Renal cortex interstitium (tissue), 11 donors: ENCODE results near the gene RHBDF2. TPM values are rescaled to one million over a fixed set of nuclear protein-coding genes. Genes with fewer than 3 reads are reported as not detected.

Experiments used
- DNase-seq, 11 donors: peaks; one replicate each; pipeline ENCODE4 v3.0.0-alpha.2; 2013; ENCODE audit warnings: low read depth in 9 of 11, low spot score in 4 of 11; ENCODE audit errors: extremely low read depth in 1 of 11
- polyA plus RNA-seq, 3 donors: library from polyadenylated mRNA; unstranded; fragments of 120-200 nt; gene quantifications; one replicate each; pipeline ENCODE4 v1.2.1, GENCODE V29; 2013; ENCODE audit not compliant: insufficient read length in 3 of 3

Gene RHBDF2
- polyA plus RNA-seq, 3 donors: 5.0 to 11.0 (median 8.5) TPM

DNA sequence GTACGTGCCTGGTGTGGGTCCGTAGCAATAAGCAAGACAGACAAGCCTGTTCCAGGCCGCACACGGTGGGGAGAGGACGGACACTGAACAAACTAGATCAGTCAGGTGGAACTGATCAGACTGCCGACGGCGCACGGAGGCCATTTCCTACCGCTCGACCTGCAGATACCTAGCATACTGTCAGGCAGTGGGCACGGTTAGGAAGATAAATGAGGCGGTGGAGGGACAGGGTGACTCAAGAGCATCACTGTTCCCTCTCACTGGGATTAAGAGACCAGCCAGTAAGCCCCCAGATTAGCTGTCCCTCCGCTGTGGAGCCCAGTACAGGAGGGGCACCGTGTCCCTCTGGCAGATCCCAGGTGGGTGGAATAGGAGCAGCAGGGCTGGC lies 29.0 kb downstream of the RHBDF2 start:
- DNase-seq: no peak

DNA sequence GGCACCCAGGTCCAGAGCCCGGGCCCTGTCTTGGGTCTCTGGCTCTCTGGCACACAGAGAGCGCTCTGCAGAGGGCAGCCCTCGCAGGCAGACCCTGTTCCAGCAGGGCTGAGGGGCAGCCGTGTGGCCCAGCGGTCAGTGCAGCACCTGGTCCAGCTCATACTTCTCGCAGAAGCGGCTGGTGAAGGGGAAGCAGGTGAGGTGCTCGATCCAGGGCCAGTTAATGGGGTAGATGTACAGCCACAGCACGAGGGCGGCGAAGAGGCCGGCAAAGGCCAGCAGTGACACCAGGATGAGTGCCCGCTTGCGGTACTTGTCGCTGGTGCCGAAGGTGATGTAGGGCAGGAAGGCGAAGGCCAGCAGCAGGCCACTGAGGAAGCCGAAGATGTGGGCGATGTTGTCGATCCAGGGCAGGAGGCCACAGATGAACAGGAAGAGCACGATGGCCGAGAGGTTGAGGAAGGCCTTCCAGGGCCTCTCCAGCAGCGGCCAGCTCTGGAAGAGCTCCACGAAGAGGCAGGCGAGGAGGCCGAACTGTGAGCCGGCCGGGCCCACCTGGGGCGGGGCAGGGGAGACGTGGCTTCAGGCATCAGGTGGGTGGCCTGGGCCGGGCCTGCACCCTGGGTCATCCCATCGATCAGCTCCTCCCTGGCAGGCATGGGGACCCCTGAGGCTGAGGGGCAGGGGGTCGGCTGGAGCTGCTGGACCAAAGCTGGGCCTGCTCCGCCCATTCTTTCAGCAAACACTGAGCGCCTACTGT lies 29.5 kb downstream of the RHBDF2 start:
- no peak for DNase-seq

DNA sequence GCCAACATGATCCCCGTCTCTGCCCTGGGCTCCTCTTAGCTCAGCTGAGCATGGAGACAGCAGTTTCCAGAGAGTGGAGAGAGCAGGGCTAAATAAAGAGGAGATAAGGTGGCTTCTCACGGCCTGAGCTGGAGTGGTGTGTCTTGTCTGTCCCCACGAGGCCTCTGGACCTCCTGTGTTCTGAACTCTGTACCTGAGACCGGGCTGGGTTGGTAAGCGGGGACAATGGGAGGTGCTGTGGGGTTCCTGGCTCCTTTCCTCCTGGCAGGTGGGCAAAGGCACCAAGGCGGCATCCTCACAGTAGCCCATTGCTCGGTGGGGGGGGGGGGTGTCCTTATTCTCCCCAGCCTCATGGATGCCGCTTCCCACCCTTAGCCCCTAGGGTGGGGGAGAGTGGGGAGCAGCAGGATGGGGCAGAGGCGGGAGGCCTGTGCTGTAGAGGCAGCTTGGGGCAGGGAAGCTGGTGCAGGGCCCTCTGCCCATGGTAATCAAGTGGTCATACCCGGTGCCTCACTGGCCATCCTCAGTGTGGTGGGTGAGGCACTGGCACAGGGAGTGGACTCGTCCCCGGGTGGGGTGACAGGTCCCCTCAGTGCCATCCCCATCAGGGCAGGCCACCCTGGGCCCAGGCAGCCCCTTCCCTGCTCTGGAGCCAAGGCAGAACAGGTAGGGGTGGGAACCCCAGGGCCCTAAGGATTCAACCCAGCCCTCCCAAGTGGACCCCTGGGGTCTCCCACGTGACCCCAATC lies 31.1 kb downstream of the RHBDF2 start:
- DNase-seq: no peak

DNA sequence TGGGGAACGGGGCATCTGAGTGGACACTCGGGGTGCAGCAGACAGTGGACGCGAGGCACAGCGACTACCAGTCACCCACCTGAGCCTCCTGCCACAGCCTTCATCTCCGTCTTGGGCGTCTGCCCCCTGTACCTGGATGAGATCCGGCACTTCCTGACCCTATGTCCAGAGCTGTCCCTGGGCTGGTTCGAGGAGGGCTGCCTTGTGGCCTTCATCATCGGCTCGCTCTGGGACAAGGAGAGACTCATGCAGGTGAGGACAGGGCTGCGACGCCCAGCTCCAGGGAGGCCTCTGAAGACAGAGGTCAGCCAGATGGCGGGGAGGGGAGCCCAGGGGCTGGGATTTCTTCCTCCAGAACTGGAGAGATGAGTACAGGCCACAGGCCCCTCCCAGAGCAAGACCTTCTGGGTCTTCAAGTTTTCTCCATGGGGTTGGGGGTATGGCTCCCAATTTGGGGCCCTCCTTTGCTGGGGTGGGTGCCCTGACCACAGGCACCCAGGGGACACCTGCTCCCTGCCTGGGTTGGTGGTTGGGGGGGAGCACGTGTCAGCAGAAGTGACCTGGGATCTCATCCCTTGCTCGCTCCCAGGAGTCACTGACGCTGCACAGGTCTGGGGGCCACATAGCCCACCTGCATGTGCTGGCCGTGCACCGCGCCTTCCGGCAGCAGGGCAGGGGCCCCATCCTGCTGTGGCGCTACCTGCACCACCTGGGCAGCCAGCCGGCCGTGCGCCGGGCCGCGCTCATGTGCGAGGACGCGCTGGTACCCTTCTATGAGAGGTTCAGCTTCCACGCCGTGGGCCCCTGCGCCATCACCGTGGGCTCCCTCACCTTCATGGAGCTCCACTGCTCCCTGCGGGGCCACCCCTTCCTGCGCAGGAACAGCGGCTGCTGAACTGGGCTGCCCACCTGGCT lies 31.9 kb downstream of the RHBDF2 start:
- DNase-seq: no peak

DNA sequence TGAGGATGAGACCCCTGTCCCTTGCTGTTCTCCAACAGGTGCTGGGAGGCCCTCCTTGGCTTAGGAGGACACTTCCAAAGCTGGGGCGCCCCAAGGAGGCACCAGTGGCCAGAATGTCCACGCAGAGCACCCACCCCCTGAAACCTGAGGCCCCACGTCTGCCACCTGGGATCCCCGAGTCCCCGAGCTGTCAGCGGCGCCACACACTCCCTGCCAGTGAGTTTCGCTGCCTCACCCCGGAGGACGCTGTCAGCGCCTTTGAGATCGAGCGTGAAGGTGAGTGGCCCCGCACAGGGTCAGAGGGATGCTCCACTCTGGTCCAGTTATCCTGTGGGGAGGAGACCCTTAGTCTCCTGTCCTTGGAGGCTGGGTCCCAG lies 32.6 kb downstream of the RHBDF2 start:
- no peak for DNase-seq

DNA sequence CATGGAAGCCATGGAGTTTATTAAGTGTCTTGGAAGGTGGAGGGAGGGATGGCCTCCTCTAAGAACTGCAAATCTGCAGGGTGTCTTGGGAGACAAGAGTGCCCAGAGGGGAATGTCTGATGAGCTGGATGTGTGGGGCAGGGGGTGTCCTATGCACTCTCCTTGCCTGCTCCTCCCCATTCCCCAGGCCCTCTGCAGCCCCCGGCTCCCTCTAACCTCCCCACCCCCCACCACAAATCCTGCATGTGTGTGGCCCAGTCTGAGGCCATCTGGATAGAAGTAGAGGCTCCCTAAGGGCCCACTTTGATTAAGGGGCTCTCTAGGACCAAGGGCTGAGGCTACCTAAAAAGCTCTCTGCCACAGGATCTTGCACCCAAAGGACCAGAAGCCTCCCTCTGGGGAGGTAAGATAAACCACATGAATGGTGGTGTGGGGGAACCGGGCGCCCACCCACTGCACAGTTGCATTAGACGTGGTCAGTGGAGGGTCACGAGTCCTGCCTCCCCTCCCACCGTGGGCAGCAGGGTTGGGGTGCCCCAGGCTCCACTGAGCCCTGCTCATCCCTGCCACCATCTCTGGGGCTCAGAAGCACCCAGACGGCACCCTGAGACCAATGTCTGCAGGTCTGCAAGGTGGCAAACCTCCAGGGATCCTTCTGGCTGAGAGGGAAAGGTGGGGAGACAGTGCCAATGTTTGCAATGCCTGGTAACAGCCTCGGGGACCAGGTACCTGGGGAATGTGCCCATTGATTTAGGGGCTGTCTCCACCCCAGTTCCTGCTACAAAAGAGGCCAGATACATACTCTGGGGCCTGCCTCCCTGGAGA lies 33.2 kb downstream of the RHBDF2 start:
- DNase-seq: no peak

DNA sequence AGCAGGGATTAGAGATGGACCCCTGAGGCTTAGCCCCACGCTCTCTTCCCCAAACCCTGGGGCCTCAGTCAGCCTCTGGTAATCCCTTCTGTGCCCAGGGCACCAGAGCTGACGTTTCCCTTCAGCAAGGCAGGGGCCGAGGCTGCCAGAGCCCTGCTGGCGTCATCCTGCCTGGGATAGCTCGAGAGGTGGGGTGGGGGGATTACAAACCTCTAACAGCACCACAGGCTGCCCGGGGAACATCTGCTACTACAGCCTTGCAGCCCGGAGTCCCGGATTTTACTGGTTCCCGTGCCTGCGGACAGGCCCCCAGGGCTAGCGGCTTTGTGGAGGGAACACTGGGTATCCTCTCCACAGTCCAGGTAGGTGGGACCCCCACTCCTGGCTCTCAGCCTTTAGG lies 33.9 kb downstream of the RHBDF2 start, which contains the start of gene AANAT:
Gene AANAT (plus strand): TSS at position 238 of the 400 bp plus-strand sequence. CDS start 1,144 bp downstream, outside the sequence.
- DNase-seq: no peak

DNA sequence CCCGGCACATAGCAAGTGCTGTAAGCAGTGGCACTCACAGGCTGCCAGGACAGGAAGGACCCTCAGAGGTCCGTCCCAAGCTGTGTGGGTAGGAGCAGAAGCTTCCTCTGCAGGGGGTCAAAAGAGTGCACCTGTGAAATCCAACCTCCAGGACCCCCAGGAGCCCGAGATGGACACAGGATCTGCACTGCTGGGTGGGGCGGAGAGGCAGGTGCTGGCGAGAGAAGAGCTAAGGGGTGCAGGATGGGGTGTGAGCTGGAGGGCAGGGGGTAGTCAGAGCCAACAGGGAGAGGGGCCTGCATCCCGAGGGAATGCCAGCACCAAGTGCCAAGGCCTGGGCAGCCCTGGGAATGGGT lies 34.5 kb downstream of the RHBDF2 start:
- DNase-seq: no peak

DNA sequence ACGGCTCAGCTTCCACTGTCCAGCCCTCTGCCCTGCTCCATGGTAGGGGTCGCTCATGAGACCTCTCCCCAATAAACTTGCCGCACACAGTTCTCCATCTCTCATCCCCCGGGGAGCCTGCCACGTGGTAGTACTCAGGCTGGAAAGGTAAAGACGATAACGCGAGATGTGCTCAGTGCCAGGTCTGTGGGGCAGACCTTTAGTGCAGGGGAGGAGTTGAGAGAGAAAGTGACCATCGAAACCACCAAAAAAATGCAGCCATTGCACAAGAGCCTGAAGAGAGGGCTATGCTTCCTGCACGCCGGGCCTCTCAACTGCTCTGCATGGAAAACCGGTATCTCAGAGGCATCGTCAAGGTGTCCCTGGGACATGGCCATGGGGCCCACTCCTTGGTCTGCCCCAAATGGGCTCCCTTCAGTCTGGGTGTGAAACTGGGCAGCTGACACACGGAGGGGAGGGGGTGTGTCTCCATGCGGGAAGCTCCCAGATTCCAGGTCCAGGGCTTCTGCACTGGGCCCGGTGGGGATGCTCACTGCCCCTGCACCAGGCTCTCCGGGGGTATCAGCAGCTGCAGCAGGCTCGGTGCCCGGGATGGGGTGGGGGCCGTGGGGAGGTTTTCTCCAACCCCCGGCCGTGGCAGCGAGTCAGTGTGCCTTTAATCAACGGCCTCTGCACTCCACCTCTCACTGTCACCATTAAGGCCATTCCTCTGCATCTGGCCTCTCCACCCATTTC lies 38.5 kb downstream of the RHBDF2 start:
- DNase-seq: no peak

DNA sequence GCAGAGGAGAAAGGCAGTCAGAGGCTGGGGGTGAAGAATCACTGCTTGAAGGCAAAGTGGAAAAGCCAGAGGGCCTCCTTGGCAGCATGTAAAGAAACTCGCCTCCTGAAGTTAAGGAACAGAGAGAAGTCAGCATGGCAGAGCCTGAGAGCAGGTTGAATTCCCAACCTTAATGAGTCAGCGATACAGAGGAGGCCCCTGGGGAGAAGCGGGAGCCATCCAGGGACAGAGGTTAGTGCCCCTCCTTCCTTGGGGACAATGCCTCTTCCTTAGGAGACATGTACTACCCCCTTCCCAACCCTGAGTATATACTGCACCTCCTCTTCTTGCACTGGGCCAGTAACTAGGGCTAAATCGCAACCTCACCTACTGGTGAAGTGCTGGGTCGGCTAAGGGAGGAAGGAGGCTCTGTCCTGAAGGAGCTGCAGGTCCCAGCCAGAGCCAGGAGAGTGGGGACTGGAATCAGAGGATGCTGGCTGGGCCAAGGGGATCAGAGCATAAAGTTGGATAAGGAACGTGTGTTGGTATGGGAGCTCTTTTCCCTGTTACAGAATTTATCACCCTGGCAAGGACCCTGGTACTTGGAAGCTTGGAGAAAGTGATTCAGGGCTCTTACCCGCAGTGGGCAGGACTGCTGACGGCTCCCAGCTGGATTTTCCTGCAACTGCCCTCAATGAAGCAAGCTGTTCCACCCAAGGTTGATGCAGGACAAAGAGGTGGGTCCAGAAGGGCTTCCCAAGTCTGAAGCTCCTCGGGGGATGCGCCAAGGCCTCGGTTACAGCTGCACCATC lies 39.3 kb downstream of the RHBDF2 start:
- DNase-seq: no peak

DNA sequence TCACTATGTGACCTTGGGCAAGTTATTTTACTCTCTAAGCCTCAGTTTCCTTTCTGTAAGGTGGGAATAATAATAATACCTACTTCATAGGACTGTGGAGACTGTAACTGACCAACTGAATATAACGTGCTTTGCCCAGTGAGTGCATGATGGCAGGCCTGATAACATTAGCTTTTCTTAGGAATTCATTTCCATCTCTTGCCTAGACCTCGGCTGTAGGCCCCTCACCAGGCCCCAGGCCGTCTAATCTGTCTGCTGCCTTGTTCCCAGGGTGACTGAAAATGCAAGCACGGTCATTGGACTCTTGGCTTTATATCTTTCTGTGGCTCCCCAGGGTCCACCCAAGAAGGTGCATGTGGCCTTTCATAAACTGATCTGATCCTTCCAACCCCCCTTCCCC lies 41.5 kb downstream of the RHBDF2 start:
- DNase-seq: no peak

DNA sequence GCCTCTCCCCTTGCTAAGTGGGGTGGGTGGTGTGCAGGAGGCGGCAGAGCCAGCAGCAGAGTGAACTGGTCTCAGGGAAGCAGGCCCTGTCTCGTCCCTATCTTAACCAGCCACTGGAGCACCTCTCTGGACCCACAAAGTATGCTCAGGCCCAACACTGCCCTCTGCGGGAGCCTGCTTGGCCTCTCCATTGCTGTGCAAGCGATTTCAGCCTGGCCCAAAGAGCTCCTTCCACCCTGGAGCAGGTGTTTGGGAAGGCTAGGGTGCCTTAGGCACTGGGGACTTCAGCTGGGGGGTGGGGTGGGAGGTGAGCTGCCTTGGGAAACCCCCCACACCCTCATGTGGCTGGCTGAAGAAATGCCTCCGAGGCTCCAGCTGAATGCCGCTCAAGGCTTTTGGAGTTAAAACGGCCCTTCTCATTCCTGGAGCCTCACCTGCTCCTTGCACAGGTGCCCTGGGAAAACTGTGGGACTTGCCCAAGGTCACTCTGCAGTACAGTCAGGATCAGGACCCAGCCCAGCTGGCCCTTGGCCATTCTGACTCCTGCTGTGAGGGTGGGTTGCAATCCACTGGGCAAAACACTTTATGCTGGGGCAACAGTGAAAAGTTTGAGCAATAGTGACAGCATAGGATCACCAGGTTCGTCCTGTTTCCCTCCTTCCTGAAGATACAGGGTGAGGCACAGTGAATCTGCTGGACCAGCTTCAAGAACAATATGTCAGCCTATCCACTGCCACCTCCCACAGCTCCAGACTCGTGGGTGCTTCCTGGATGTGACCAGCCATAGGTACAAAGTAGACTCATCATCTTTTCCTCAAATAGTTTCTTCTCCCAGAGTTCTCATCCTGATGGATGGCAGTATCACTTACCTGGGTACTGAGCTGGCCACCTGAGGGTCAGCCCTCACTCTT lies 42.4 kb downstream of the RHBDF2 start:
- DNase-seq: no peak

DNA sequence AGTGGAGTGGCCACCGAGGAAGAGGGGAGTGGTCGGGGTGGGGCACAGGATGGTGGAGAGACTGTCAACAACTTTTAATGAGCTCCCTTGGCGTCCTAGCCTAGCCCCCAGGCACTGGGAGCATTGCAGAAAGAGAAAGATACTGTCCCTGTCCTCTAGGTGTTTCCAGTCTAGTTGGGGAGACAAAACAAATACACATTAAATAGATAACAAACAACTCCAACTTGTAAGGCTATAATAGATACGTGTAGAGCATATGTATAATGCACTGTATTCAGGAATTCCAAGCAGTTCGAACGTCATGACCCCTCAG lies 47.8 kb downstream of the RHBDF2 start:
- DNase-seq: no peak

DNA sequence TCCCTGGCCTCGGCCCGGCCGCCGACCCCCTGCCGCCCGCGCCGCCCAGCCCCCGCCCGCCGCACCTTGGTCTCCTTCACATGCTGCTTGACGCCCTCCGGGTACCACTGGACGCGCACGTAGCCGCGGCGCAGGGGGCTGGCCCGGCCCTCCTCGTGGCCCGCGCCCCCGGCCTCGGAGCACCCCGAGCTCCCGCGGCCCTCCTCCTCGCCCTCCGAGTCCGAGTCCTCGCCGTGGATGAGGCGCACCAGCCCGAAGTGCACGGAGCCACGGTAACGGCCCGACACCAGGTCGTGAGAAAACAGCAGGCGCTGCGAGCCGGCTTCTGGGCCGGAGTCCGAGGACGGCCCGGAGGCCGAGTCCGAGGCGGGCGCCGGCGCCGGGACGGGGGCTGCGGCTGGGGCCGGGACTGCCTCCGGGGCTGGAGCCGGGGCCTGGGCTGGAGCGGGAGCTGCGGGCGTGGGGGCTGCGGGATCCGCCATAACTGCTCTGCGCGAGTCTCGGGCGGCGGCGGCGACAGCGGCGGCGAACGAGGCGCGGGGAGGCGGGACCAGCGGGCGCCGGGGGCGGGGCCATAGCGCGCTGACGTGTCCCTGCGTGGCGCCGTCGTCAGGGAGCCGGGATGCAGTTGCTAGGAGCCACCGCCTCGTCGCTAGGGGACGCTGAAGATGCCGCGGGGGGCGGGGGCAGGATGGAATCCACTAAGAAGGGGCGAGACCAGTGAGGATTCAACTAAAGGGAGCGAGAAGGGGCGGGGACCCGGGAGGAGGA lies 48.4 kb downstream of the RHBDF2 start, which contains the start of gene UBE2O:
Gene UBE2O (minus strand): TSS at position 493 of the 771 bp plus-strand sequence. CDS start 11 bp downstream, at position 482.
- peak; percentile 47 to 82 (median 73) for DNase-seq

DNA sequence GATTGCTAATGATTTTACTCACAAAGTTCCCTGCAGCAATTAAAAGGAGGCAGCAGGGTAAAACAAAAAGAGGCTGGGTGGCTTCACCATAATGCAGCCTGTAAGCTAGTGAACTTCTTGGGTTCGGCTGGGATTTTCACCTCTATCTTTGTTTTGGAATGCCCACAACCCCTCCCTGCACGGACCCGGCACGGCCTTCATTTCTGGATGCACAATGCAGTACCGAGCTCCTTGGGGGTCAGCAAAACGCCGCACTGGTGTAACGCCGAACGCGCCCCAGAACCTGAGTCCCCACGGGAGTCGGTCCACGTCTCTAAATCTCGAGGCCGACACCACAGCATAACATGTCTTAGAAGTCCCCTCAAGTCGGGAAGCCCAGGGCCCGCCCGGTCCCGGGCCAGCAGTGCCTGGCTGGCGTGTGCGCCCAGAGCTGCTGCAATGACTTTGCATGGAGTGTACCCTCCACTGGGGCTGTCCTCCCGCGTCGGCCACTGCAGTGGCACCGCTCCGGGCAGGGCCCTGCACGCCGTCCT lies 49.0 kb downstream of the RHBDF2 start:
- DNase-seq: no peak
